HepG2 (cell line): ENCODE data around the gene CCT5. TPM values are rescaled to one million over a fixed set of nuclear protein-coding genes. Genes with fewer than 3 reads are reported as not detected.

Source experiments
- ATAC-seq: fragments of 200-7000 bp; cut with Tn5 transposase; 3 replicates; pipeline ENCODE4 v1.9.1; 2020; ENCODE audit warnings: mild to moderate bottlenecking, moderate library complexity
- BruUV-seq: library from RNA; stranded (reverse); fragments of 400-500 nt; replicated peaks from 2 replicates; lab custom pipeline; 2021; lab: Mats Ljungman, UMichigan
- CTCF ChIA-PET: fragments of 300-600 bp; formaldehyde crosslinking; extraction: SDS; loops from one replicate; lab custom pipeline; 2021; ENCODE audit warnings: low total read pairs, inconsistent platforms, low intra/inter-chr PET ratio; lab: Yijun Ruan, JAX
- POLR2A ChIA-PET: fragments of 350-600 bp; sonication (Branson Sonifier 250); formaldehyde crosslinking; loops from one replicate; lab custom pipeline; 2020; ENCODE audit warnings: antibody characterized with exemption, inconsistent platforms; lab: Yijun Ruan, JAX
- DNase-seq: peaks from one replicate; pipeline ENCODE4 v3.0.0-alpha.2; 2015; ENCODE audit warnings: low spot score
- FAIRE-seq: peaks from 3 replicates; lab custom pipeline; 2011; peaks lifted over from hg19 to GRCh38; lab: Jason Lieb, UNC
- H2AFZ ChIP-seq: one replicate; pipeline ENCODE4 v1.6.1; 2011; ENCODE audit warnings: low read length, inconsistent platforms
- H3K27ac ChIP-seq: fragments of 300-600 bp; 3 replicates; pipeline ENCODE4 v1.8.0; 2011; ENCODE audit warnings: mixed run types, mild to moderate bottlenecking, mixed read lengths, low read length, inconsistent platforms; ENCODE audit not compliant: insufficient read depth; ENCODE audit errors: extremely low read length
- H3K27me3 ChIP-seq, 2 experiments: fragments of 200-600 bp in 1 of 2; 2 replicates in 1 of 2; 3 replicates in 1 of 2; pipeline versions ENCODE4 v1.6.0 to v1.8.0; 2011; ENCODE audit warnings: low read length in 2 of 2, mild to moderate bottlenecking in 2 of 2, moderate library complexity in 2 of 2, inconsistent platforms in 1 of 2; ENCODE audit not compliant: insufficient read depth in 2 of 2, control insufficient read depth in 1 of 2
- H3K36me3 ChIP-seq, 2 experiments: fragments of 200-600 bp in 1 of 2; replicated peaks in 1 of 2; 2 replicates in 1 of 2; 3 replicates in 1 of 2; pipeline versions ENCODE4 v1.5.1 to v1.8.0; 2011; ENCODE audit warnings: low read length in 2 of 2, inconsistent platforms in 1 of 2; ENCODE audit not compliant: insufficient read depth in 2 of 2, control insufficient read depth in 1 of 2
- H3K4me1 ChIP-seq: 2 replicates; pipeline ENCODE4 v1.5.1; 2012; ENCODE audit warnings: low read length, inconsistent platforms; ENCODE audit not compliant: insufficient read depth
- H3K4me2 ChIP-seq: 2 replicates; pipeline ENCODE4 v1.6.0; 2011; ENCODE audit warnings: low read depth, low read length, inconsistent platforms
- H3K4me3 ChIP-seq, 3 experiments: fragments of 200-600 bp in 1 of 3; sonication (generic), shearing (Covaris generic) in 1 of 3; replicated peaks in 1 of 3; 2 replicates each; pipeline ENCODE4 v1.5.1; 2011 to 2016; ENCODE audit warnings: low read length in 3 of 3, inconsistent platforms in 2 of 3, low read depth in 2 of 3, mild to moderate bottlenecking in 2 of 3, control low read depth in 1 of 3, mixed read lengths in 1 of 3; ENCODE audit not compliant: insufficient read depth in 1 of 3
- H3K79me2 ChIP-seq: one replicate; pipeline ENCODE4 v1.6.1; 2011; ENCODE audit warnings: low read length, inconsistent platforms; ENCODE audit not compliant: insufficient read depth
- H3K9ac ChIP-seq: 2 replicates; pipeline ENCODE4 v1.6.0; 2011; ENCODE audit warnings: mild to moderate bottlenecking, low read depth, low read length, inconsistent platforms; ENCODE audit not compliant: insufficient read depth
- H3K9me3 ChIP-seq: 2 replicates; pipeline ENCODE4 v1.5.1; 2012; ENCODE audit warnings: mild to moderate bottlenecking, low read length
- H4K20me1 ChIP-seq: 2 replicates; pipeline ENCODE4 v1.6.0; 2011; ENCODE audit warnings: inconsistent platforms, mild to moderate bottlenecking, low read length, moderate library complexity; ENCODE audit not compliant: insufficient read depth
- CEBPG ChIP-seq: IDR thresholded peaks from 2 replicates; pipeline ENCODE4 v1.6.1; 2016
- CTCF ChIP-seq: sonication (generic); formaldehyde crosslinking; IDR thresholded peaks from 2 replicates; pipeline ENCODE4 v1.5.0; 2020; ENCODE audit warnings: mild to moderate bottlenecking, missing genetic modification reagents, moderate library complexity
- JARID2 ChIP-seq: sonication (generic); formaldehyde crosslinking; IDR thresholded peaks from 2 replicates; pipeline ENCODE4 v1.8.1; 2023; ENCODE audit warnings: missing genetic modification reagents, inconsistent platforms; ENCODE audit not compliant: insufficient replicate concordance
- SRY ChIP-seq: sonication (generic); formaldehyde crosslinking; IDR thresholded peaks from 2 replicates; pipeline ENCODE4 v1.8.0; 2022; ENCODE audit warnings: mild to moderate bottlenecking, missing genetic modification reagents
- STAG1 ChIP-seq: sonication (generic); formaldehyde crosslinking; IDR thresholded peaks from 2 replicates; pipeline ENCODE4 v1.4.0; 2020; ENCODE audit warnings: missing genetic modification reagents
- TCF12 ChIP-seq, 2 experiments: fragments of 450-650 bp in 1 of 2; sonication (generic) in 1 of 2; formaldehyde crosslinking in 1 of 2; IDR thresholded peaks; 2 replicates each; pipeline versions ENCODE4 v1.6.1 to v1.8.0; 2017 to 2022; ENCODE audit warnings: antibody characterized with exemption in 1 of 2, mild to moderate bottlenecking in 1 of 2, missing genetic modification reagents in 1 of 2, moderate library complexity in 1 of 2
- THAP9 ChIP-seq: sonication (generic); formaldehyde crosslinking; IDR thresholded peaks from 2 replicates; pipeline ENCODE4; 2020; ENCODE audit warnings: missing genetic modification reagents, mild to moderate bottlenecking, borderline replicate concordance
- ZNF230 ChIP-seq: sonication (generic); formaldehyde crosslinking; IDR thresholded peaks from 2 replicates; pipeline ENCODE4 v1.4.0; 2020; ENCODE audit warnings: mild to moderate bottlenecking, missing genetic modification reagents
- ZNF34 ChIP-seq: sonication (generic); formaldehyde crosslinking; IDR thresholded peaks from 2 replicates; pipeline ENCODE4 v1.4.0; 2020; ENCODE audit warnings: mild to moderate bottlenecking, missing genetic modification reagents, borderline replicate concordance
- ZNF446 ChIP-seq: sonication (generic); formaldehyde crosslinking; IDR thresholded peaks from 2 replicates; pipeline ENCODE4 v1.5.0; 2020; ENCODE audit warnings: mild to moderate bottlenecking, missing genetic modification reagents
- ZNF574 ChIP-seq: sonication (generic); formaldehyde crosslinking; IDR thresholded peaks from 2 replicates; pipeline ENCODE4 v1.4.0; 2020; ENCODE audit warnings: missing genetic modification reagents
- WGBS: methylation state at CpG from one replicate; pipeline ENCODE4 v1.1.6; 2017; ENCODE audit warnings: low lambda C conversion rate; 5-methylcytosine and 5-hydroxymethylcytosine counted together
- in situ Hi-C: cut with HindIII; loops from 2 replicates; pipeline ENCODE4 v1.10.0; 2017; ENCODE audit warnings: low pct_unique_long_range_greater_than_20kb; ENCODE audit not compliant: extremely low pct_ligation_motif_present
- intact Hi-C: fragments of 100-400 bp; cut with micrococcal nuclease; formaldehyde crosslinking; loops from one replicate; pipeline ENCODE4 v1.10.0; 2022; ENCODE audit not compliant: unreplicated experiment
- polyA plus RNA-seq, 8 experiments: library from polyadenylated mRNA; depleted of rRNA in 3 of 8; stranded (reverse) in 7 of 8; unstranded in 1 of 8; fragments of >200 nt; fragmentation: Illumina TruSeq in 4 of 8; extraction: Trizol in 4 of 8; gene quantifications; 2 replicates each; pipeline versions ENCODE4 v1.2.1 to v1.2.3, GENCODE V29; 2011 to 2016; ENCODE audit warnings: low read depth in 4 of 8, missing spikeins in 1 of 8, mixed read lengths in 1 of 8; ENCODE audit not compliant: insufficient read depth in 1 of 8
- total RNA-seq, 5 experiments: library from RNA; depleted of rRNA; stranded (reverse); fragments of >200 nt; fragmentation: Illumina TruSeq; extraction: Trizol; gene quantifications; 2 replicates each; pipeline ENCODE4 v1.2.3, GENCODE V29; 2016; ENCODE audit warnings: low read depth in 1 of 5

Gene CCT5
- total and polyA plus RNA-seq, 2 of the 13 experiments (the other 11 are each of a cell fraction or from before 2014, with no cell fraction given): 319 to 708 TPM

- no peak overlapping the region for H3K27ac ChIP-seq
- 84% methylated on average over 8 of the region's 8 CpGs for WGBS
- ChIA-PET CTCF (no interaction called here), POLR2A (no interaction called here)
- no peak for TF ChIP-seq JARID2 (CRISPR knock-in tag)
- TF ChIP-seq CTCF (CRISPR knock-in tag): 0 out of 2 replicates have a peak, but pooled peaks have one; percentile 11
- TF ChIP-seq STAG1: peak; percentile 19
- H3K4me2 ChIP-seq: no peak overlapping the region
- FAIRE-seq (no peak), DNase-seq (no peak), ATAC-seq (no peak)
- H3K4me3 ChIP-seq: no peak overlapping the region
- H3K4me1 ChIP-seq: no peaks in the 10 kb centered on the region
- no peaks in the 10 kb centered on the region for H3K36me3 ChIP-seq
- H4K20me1 ChIP-seq: no peaks in the 10 kb centered on the region
- in situ Hi-C loops (no loop called here), intact Hi-C loops (no loop called here)
- no peak overlapping the region for H2AFZ ChIP-seq
- no peaks in the 10 kb centered on the region for H3K27me3 ChIP-seq
- no TSS peak for BruUV-seq
- no peaks in the 10 kb centered on the region for H3K79me2 ChIP-seq
- peaks cover 5% of the 10 kb centered on the region; the same call in 1 of the 2 replicates for H3K9me3 ChIP-seq
- H3K9ac ChIP-seq: no peak overlapping the region
Measured at GRCh38 chr5:10220248-10220647, 29.8 kb upstream of the CCT5 start.

GRCh38 chr5:10222326-10222725, 27.8 kb upstream of the CCT5 start:
- no peaks in the 10 kb centered on the region for H3K36me3 ChIP-seq
- H3K9me3 ChIP-seq: peaks cover 5% of the 10 kb centered on the region; the same call in 1 of the 2 replicates
- no peak for FAIRE-seq
- no peak overlapping the region for H3K27ac ChIP-seq
- in situ Hi-C loops (no loop called here), intact Hi-C loops (no loop called here)
- no peak overlapping the region for H3K4me3 ChIP-seq
- no CpG with 5 or more reads among the region's 2 CpGs for WGBS
- no peaks in the 10 kb centered on the region for H3K27me3 ChIP-seq
- no peak overlapping the region for H3K4me2 ChIP-seq
- no peaks in the 10 kb centered on the region for H3K79me2 ChIP-seq
- POLR2A ChIA-PET: no interaction called here
- DNase-seq: no peak
- ATAC-seq: no peak
- no TSS peak for BruUV-seq
- H3K9ac ChIP-seq: no peak overlapping the region
- no peaks in the 10 kb centered on the region for H3K4me1 ChIP-seq
- H2AFZ ChIP-seq: no peak overlapping the region
- H4K20me1 ChIP-seq: no peaks in the 10 kb centered on the region
- CTCF ChIA-PET: no interaction called here
- TF ChIP-seq ZNF34 (CRISPR knock-in tag) (no peak), ZNF574 (CRISPR knock-in tag) (no peak), ZNF446 (CRISPR knock-in tag) (no peak), CEBPG (CRISPR knock-in tag) (no peak), SRY (CRISPR knock-in tag) (no peak), TCF12 (IDR thresholded peaks at IDR 0.05) (no peak), TCF12 (CRISPR knock-in tag; IDR thresholded peaks at IDR 0.05) (no peak), ZNF230 (no peak), THAP9 (CRISPR knock-in tag) (no peak)
